GM12864 (cell line): ENCODE measurements around the gene RALGPS1.
"Not testable (repeated sequence)": the region's sequence is repeated elsewhere in the genome, so short reads cannot be mapped to it uniquely, and the experiment has no call there.

ENCODE experiments used
- DNase-seq: peaks from one replicate; pipeline ENCODE4 v3.0.0-alpha.2; 2011; ENCODE audit warnings: low read depth
- H3K4me3 ChIP-seq: 2 replicates; pipeline ENCODE4 v1.5.1; 2011; ENCODE audit warnings: mild to moderate bottlenecking, low read depth, low read length, control low read depth
- TF ChIP-seq, protein P1 (sequence below): IDR thresholded peaks from 2 replicates; pipeline ENCODE4 v1.5.1; 2011; ENCODE audit warnings: low read depth, mild to moderate bottlenecking, moderate library complexity, low read length, control low read depth, inconsistent platforms; ENCODE audit errors: missing control alignments

RALGPS1 gene

DNA sequence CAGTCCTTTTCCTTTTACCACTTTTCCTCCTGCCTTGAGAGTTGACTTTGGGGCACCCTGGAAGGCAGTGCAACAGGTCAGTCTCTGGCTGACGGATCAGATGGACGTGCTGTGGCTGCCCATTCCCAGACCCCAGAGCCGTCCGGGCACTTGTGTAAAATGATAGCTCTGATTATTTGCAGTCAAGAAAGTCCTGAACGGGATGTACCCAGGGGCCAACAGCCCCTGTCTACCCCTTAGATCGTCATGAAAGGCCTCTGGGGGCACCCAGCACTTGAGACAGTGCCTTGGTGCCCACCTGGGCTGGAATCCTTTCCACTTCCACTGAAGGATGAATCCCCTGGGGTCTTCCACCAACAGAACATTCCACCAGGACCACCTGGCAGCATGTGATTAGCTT, 225.6 kb downstream of the RALGPS1 start:
- H3K4me3 ChIP-seq = no peak overlapping the region
- TF ChIP-seq, protein P1, sequence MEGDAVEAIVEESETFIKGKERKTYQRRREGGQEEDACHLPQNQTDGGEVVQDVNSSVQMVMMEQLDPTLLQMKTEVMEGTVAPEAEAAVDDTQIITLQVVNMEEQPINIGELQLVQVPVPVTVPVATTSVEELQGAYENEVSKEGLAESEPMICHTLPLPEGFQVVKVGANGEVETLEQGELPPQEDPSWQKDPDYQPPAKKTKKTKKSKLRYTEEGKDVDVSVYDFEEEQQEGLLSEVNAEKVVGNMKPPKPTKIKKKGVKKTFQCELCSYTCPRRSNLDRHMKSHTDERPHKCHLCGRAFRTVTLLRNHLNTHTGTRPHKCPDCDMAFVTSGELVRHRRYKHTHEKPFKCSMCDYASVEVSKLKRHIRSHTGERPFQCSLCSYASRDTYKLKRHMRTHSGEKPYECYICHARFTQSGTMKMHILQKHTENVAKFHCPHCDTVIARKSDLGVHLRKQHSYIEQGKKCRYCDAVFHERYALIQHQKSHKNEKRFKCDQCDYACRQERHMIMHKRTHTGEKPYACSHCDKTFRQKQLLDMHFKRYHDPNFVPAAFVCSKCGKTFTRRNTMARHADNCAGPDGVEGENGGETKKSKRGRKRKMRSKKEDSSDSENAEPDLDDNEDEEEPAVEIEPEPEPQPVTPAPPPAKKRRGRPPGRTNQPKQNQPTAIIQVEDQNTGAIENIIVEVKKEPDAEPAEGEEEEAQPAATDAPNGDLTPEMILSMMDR = no peak
- no peak for DNase-seq

DNA sequence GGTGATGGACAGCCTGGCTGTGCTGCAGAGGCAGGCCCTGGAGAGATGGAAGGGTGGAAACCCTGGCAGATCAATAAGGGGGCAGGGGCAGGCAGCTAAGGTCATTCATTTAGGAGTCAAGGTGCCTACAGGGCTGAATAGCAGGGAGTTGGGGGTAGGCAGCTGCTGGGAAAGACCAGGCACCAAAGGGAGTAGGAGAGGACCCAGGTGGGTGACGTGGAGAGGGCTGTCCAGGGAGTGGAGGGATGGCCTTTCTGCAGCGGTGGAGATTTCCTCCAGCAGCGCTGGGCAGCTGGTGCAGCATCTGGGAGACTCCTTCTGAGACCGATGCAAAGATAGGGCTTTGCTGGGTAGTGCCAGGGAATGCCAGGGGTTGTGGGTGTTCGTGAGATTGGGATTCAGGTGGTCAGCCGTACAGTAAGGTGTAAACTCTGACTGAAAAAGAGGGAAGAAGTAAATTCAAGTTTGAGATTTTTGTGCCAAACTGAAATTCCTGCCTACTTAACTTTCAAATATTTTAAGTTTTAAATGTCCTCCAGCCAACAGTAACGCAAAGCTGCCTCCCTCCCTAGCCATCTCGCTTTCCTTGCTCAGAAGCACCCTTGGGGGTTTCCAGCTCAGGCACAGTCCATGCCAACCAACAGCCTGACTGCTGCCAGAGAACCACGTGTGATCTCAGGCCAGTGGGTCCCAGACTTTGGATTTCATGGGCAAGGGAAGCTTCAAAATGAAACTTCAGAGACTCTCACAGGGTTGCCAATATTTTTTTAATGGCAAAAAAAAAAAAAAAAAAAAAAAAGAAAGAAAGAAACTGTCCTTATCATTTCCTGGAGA, 226.5 kb downstream of the RALGPS1 start:
- no peak for DNase-seq
- H3K4me3 ChIP-seq = no peak overlapping the region
- TF ChIP-seq, protein P1 = no peak

DNA sequence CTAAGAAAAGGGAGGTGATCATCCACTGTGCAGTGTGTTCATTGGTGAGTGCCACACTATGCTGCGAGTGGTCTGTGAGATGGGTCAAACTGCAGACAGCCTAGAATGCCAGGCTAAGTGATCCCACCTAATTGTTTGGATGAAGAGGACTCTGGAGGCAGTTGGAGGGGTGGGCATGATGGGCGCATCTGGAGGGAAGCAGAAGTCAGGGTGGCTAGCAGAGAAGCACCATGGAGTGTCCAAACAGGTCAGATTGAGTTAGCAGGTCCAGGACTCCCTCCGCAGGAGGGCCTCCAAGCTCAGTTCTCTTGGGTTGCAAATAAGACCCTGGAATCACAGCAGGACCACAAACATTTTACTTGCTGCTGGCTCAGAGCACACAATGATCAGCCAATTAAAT, 227.7 kb downstream of the RALGPS1 start:
- DNase-seq = no peak
- TF ChIP-seq, protein P1 = no peak

DNA sequence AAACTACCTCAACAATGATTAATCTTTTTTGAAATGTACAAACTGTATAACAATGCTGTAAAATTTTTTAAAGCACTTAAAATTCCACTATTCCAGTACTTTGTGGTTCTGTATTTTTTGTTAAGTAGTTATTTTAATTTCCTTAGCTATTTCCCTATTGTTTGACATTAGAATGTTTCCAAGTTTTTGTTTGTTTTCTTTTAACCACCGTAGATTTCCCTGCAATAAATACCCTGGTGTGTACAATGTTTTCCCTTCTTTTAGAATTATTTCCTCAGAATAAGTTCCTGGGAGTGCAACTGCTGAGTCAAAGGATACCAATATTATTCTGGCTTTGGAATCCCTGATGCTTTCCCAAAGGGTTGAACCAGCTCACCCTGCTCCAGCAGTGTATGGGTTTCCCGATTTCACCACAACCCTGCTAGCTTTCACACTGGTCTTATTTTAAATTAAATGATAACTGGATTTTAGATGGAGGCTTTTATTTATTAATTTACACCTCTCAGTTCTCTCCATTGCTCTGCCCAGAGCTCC, 228.4 kb downstream of the RALGPS1 start:
- no peak overlapping the region for H3K4me3 ChIP-seq
- TF ChIP-seq, protein P1 = no peak
- DNase-seq = no peak

More for the DNA sequence above, 227.7 kb downstream of the RALGPS1 start:
- no peak overlapping the region for H3K4me3 ChIP-seq

DNA sequence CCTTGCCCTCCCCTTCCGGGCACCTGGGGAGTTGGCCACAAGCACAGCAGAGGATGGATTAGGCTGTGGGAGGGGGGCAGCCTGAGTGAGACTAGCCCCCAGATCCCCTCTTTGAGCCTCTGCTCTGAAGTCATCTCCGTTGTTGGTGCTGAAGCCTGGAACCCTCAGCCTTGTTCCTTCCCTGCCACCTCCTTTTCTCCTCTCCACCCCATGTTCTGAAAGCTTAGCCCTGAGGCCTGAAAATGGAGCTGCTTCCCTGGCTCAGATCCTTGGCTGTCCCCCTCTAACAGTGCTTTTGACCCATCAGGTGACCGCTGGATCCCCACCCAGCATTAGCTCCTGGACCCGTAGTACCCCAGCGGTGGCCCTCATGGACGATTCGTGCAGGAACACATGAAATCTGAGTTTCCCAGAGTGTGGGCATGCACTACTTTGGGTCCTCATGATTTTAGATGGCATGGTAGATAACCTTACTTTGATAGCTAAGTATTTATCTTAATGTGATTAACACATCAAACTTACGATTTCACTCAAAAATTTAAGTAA, 229.4 kb downstream of the RALGPS1 start:
- TF ChIP-seq, protein P1 = no peak
- no peak overlapping the region for H3K4me3 ChIP-seq
- DNase-seq = no peak

DNA sequence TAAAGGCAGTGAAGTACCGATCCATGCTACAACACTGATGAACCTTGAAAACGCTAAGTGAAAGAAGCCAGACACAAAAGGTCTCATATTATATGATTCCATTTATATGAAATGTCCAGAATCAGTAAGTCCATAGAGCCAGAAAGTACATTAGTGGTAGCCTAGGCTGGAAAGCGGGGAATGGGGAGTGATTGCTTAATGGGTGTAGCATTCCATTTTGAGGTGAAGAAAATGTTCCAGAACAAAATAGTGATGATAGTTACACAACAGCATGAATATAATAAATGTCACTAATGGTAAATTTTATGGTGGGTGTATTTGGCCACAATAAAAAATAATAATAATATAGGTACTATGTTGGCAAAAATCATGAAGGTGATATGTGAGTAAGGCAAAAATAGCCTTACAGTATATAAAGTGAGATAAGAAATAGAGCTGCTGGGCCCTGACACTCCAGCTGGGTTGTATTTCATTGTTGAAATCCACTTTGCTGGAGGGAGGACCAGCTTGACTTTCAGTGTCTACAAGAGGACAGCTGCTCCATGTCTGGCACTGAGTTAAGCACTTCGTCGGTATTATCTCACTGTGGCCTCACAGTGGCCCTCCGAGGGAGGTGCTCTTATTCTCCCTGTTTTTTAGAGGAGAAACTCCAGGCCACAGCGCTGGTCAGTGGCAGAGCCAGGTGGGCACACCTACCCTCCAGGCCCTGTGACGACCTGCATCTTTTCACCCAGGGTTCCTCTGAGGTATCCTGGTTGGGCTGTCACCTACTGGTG, 230.3 kb downstream of the RALGPS1 start:
- no peak for DNase-seq
- TF ChIP-seq, protein P1 = no peak

DNA sequence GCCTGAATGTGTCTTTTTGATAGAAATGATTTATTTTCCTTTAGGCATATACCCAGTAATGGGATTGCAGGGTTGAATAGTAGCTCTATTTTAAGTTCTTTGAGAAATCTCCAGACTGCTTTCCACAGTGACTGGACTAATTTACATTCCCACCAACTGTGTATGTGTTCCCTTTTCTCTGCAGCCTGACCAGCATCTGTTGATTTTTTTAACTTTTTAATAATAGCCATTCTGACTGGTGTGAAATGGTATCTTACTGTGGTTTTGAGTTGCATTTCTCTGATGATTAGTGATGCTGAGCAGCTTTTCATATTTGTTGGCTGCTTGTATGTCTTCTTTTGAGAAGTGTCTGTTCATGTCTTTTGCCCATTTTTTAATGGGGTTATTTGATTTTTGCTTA, 232.3 kb downstream of the RALGPS1 start:
- DNase-seq, H3K4me3 ChIP-seq: not testable (repeated sequence)

More for the DNA sequence above, 230.3 kb downstream of the RALGPS1 start:
- no peak overlapping the region for H3K4me3 ChIP-seq
